Inflammatory macrophage treated with lipopolysaccharide for 4 hours (primary cell): ENCODE results near the gene RASSF7.

ENCODE experiments used
- DNase-seq: peaks from one replicate; pipeline ENCODE4 v3.0.0-alpha.2; 2020

Gene RASSF7

GRCh38 chr11:611001-611996 is 50.5 kb downstream of the RASSF7 start:
- DNase-seq = no peak

GRCh38 chr11:612201-612960 is 51.6 kb downstream of the RASSF7 start:
- DNase-seq = peak; percentile 40

GRCh38 chr11:612961-613300 is 52.2 kb downstream of the RASSF7 start:
- no peak for DNase-seq

GRCh38 chr11:613369-613968 is 52.7 kb downstream of the RASSF7 start:
- DNase-seq = peak; percentile 79
